Tibial nerve (tissue), 4 donors: ENCODE results near the gene SENP7. TPM values are rescaled to one million over a fixed set of nuclear protein-coding genes. Genes with fewer than 3 reads are reported as not detected.
"Not testable (repeated sequence)": the region's sequence is repeated elsewhere in the genome, so short reads cannot be mapped to it uniquely, and the experiment has no call there.

Source experiments
- DNase-seq, 2 donors: peaks; one replicate each; pipeline ENCODE4 v3.0.0-alpha.2; 2019; ENCODE audit warnings: low spot score in 2 of 2
- H3K27ac ChIP-seq, 4 donors: fragments of 200-600 bp; sonication (generic) in 3 of 4; one replicate each; pipeline ENCODE4 v1.5.1; 2017 to 2019; ENCODE audit warnings: mild to moderate bottlenecking in 1 of 4
- H3K27me3 ChIP-seq, 2 donors: fragments of 200-600 bp; sonication (generic) in 1 of 2; one replicate each; pipeline versions ENCODE4 v1.5.1 to v1.6.0; 2017 to 2019
- H3K36me3 ChIP-seq, 3 donors: fragments of 200-600 bp; sonication (generic); one replicate each; pipeline ENCODE4 v1.5.1; 2018 to 2019
- H3K4me1 ChIP-seq, 4 donors: fragments of 200-600 bp; sonication (generic) in 3 of 4; one replicate each; pipeline ENCODE4 v1.5.1; 2017 to 2019
- H3K4me3 ChIP-seq, 4 donors: fragments of 200-600 bp; sonication (generic) in 3 of 4; one replicate each; pipeline ENCODE4 v1.5.1; 2017 to 2019; ENCODE audit warnings: mild to moderate bottlenecking in 1 of 4, moderate library complexity in 1 of 4
- H3K9me3 ChIP-seq, 4 donors: fragments of 200-600 bp; sonication (generic) in 3 of 4; one replicate each; pipeline ENCODE4 v1.5.1; 2017 to 2019
- CTCF ChIP-seq, 5 experiments: fragments of 200-600 bp in 3 of 5; fragments of 450-650 bp in 2 of 5; sonication (generic) in 3 of 5; IDR thresholded peaks; one replicate each; pipeline ENCODE4 v1.5.1; 2016 to 2019; ENCODE audit warnings: antibody characterized with exemption in 5 of 5, mild to moderate bottlenecking in 3 of 5, moderate library complexity in 2 of 5
- EP300 ChIP-seq, 2 donors: sonication (generic); formaldehyde crosslinking; IDR thresholded peaks; one replicate each; pipeline ENCODE4 v1.6.1; 2017; ENCODE audit warnings: antibody characterized with exemption in 2 of 2, mild to moderate bottlenecking in 1 of 2
- POLR2A ChIP-seq, 2 donors: fragments of 450-650 bp; IDR thresholded peaks; one replicate each; pipeline ENCODE4 v1.6.1; 2017; ENCODE audit warnings: antibody characterized with exemption in 2 of 2, mild to moderate bottlenecking in 2 of 2, moderate library complexity in 2 of 2
- WGBS, 2 donors: methylation state at CpG; one replicate each; pipeline ENCODE4 v1.1.5; 2018; 5-methylcytosine and 5-hydroxymethylcytosine counted together
- total RNA-seq, 4 donors: library from RNA; depleted of rRNA; stranded (reverse); fragments of >200 nt; gene quantifications; one replicate each; pipeline ENCODE4 v1.1.0, GENCODE V29; 2016

The SENP7 gene
- 10 to 100 TPM; 26.1 to 40.0 (median 36.9) TPM for total RNA-seq

- H3K9me3 ChIP-seq = no peaks in the 10 kb centered on the region
- WGBS, 2 donors = 0 to 1% methylated on average over 52 to 54 of the region's 54 CpGs
- TF ChIP-seq EP300 (IDR thresholded peaks at IDR 0.05) = peak; percentile 50 to 72
- TF ChIP-seq CTCF (IDR thresholded peaks at IDR 0.05) = no peak
- peak in 1 of 2 donors; percentile 9 for TF ChIP-seq POLR2A (IDR thresholded peaks at IDR 0.05)
These were observed at the start of gene SENP7 for GRCh38 chr3:101512646-101513418. Gene SENP7 (minus strand): TSS chr3:101513212. CDS start chr3:101513130, 82 bp downstream.

GRCh38 chr3:101561630-101562328 is 48.8 kb upstream of the SENP7 start, which contains the start of gene TRMT10C:
Gene TRMT10C (plus strand): TSS chr3:101561868. CDS start chr3:101564782, 2,914 bp downstream.
- H3K9me3 ChIP-seq = no peaks in the 10 kb centered on the region
- H3K4me3 ChIP-seq = peak within 1 kb of the TSS; percentile 58 to 89 (median 80)
- H3K27me3 ChIP-seq = peaks cover 0 to 19% of the 10 kb centered on the region in 2 donors
- 1% methylated on average over 35 of the region's 35 CpGs for WGBS, 2 donors
- peaks cover 0 to 22% (median 0%) of the 10 kb centered on the region in 3 donors for H3K36me3 ChIP-seq
- H3K4me1 ChIP-seq = peaks cover 0 to 25% (median 6%) of the 10 kb centered on the region in 4 donors
- peak; percentile 62 to 83 for DNase-seq
- peak within 1 kb of the TSS; percentile 86 to 97 (median 91) for H3K27ac ChIP-seq
- TF ChIP-seq EP300 (IDR thresholded peaks at IDR 0.05) (peak; percentile 53 to 94), CTCF (IDR thresholded peaks at IDR 0.05) (no peak), POLR2A (IDR thresholded peaks at IDR 0.05) (peak; percentile 32 to 73)

More at GRCh38 chr3:101512646-101513418, at the start of gene SENP7:
- peak within 1 kb of the TSS; percentile 69 to 92 (median 74) for H3K4me3 ChIP-seq
- peaks cover 0 to 10% of the 10 kb centered on the region in 2 donors for H3K27me3 ChIP-seq
- H3K4me1 ChIP-seq = peaks cover 0 to 24% (median 0%) of the 10 kb centered on the region in 4 donors
- DNase-seq = peak; percentile 75 to 76
- H3K27ac ChIP-seq = peak within 1 kb of the TSS; percentile 90 to 96 (median 93)
- H3K36me3 ChIP-seq = no peaks in the 10 kb centered on the region

GRCh38 chr3:101556064-101556463 is 43.1 kb upstream of the SENP7 start:
- TF ChIP-seq EP300 (IDR thresholded peaks at IDR 0.05) = no peak
- TF ChIP-seq POLR2A (IDR thresholded peaks at IDR 0.05) = no peak
- TF ChIP-seq CTCF (IDR thresholded peaks at IDR 0.05) = no peak
- WGBS, 2 donors = 44 to 45% methylated on average over 3 of the region's 3 CpGs
- H3K27me3 ChIP-seq = peaks cover 0 to 36% of the 10 kb centered on the region in 2 donors

GRCh38 chr3:101553381-101553780 is 40.4 kb upstream of the SENP7 start:
- not testable (repeated sequence) for H3K9me3 ChIP-seq, H3K4me1 ChIP-seq, DNase-seq, H3K4me3 ChIP-seq, H3K36me3 ChIP-seq, H3K27ac ChIP-seq
- WGBS, 2 donors = 63 to 68% methylated on average over 5 of the region's 5 CpGs
- peaks cover 0 to 26% of the 10 kb centered on the region in 2 donors for H3K27me3 ChIP-seq

More at GRCh38 chr3:101556064-101556463, 43.1 kb upstream of the SENP7 start:
- no peak overlapping the region for H3K27ac ChIP-seq
- no peaks in the 10 kb centered on the region for H3K9me3 ChIP-seq
- no peaks in the 10 kb centered on the region for H3K36me3 ChIP-seq
- H3K4me1 ChIP-seq = peaks cover 0 to 4% (median 0%) of the 10 kb centered on the region in 4 donors
- H3K4me3 ChIP-seq = no peak overlapping the region
- no peak for DNase-seq

- H3K27ac ChIP-seq, H3K9me3 ChIP-seq, H3K36me3 ChIP-seq, H3K4me3 ChIP-seq, DNase-seq, H3K4me1 ChIP-seq: not testable (repeated sequence)
- H3K27me3 ChIP-seq = peaks cover 0 to 15% of the 10 kb centered on the region in 2 donors
- WGBS, 2 donors = 91 to 94% methylated on average over 34 to 44 of the region's 50 CpGs
These were observed 38.5 kb upstream of the SENP7 start for GRCh38 chr3:101551359-101552081.
